MM.1S (cell line): ENCODE results near the gene SLC25A22.

ENCODE experiments used
- DNase-seq: peaks from one replicate; pipeline ENCODE4 v3.0.0-alpha.2; 2015
- H2AFZ ChIP-seq: fragments of 300-600 bp; sonication (generic); 2 replicates; pipeline ENCODE4 v1.6.0; 2016; ENCODE audit warnings: antibody characterized with exemption, low read length
- H3F3A ChIP-seq: fragments of 300-600 bp; sonication (generic); 2 replicates; pipeline ENCODE4 v1.6.1; 2016; ENCODE audit warnings: mild to moderate bottlenecking, antibody characterized with exemption, low read length, moderate library complexity, mixed read lengths; ENCODE audit not compliant: insufficient read depth
- H3K27ac ChIP-seq: fragments of 300-600 bp; sonication (generic); 2 replicates; pipeline ENCODE4 v1.5.1; 2016; ENCODE audit warnings: mild to moderate bottlenecking, low read length
- H3K27me3 ChIP-seq: fragments of 300-600 bp; sonication (generic); replicated peaks from 2 replicates; pipeline ENCODE4 v1.6.0; 2016; ENCODE audit warnings: low read length; ENCODE audit not compliant: insufficient read depth
- H3K36me3 ChIP-seq: fragments of 300-600 bp; sonication (generic); replicated peaks from 2 replicates; pipeline ENCODE4 v1.6.1; 2016; ENCODE audit warnings: mild to moderate bottlenecking, low read length, mixed read lengths; ENCODE audit not compliant: insufficient read depth
- H3K4me1 ChIP-seq: fragments of 300-600 bp; sonication (generic); 2 replicates; pipeline ENCODE4 v1.6.1; 2016; ENCODE audit warnings: low read length, mixed read lengths
- H3K4me2 ChIP-seq: fragments of 300-600 bp; sonication (generic); 2 replicates; pipeline ENCODE4 v1.6.0; 2016; ENCODE audit warnings: low read depth, low read length
- H3K4me3 ChIP-seq: fragments of 300-600 bp; sonication (generic); 2 replicates; pipeline ENCODE4 v1.5.1; 2016; ENCODE audit warnings: low read length, mixed read lengths
- H3K79me2 ChIP-seq: fragments of 300-600 bp; sonication (generic); 2 replicates; pipeline ENCODE4 v1.6.1; 2016; ENCODE audit warnings: mixed run types, low read length, mixed read lengths
- H3K9ac ChIP-seq: fragments of 300-600 bp; sonication (generic); 2 replicates; pipeline ENCODE4 v1.6.1; 2016; ENCODE audit warnings: low read length, mixed read lengths
- H3K9me2 ChIP-seq: fragments of 300-600 bp; sonication (generic); replicated peaks from 2 replicates; pipeline ENCODE4 v1.6.1; 2016; ENCODE audit warnings: mild to moderate bottlenecking, low read length, mixed read lengths; ENCODE audit not compliant: insufficient read depth
- H3K9me3 ChIP-seq: fragments of 300-600 bp; sonication (generic); replicated peaks from 2 replicates; pipeline ENCODE4 v1.6.1; 2016; ENCODE audit warnings: mild to moderate bottlenecking, low read length, mixed read lengths; ENCODE audit not compliant: insufficient read depth
- H4K20me1 ChIP-seq: fragments of 300-600 bp; sonication (generic); 2 replicates; pipeline ENCODE4 v1.6.1; 2016; ENCODE audit warnings: mild to moderate bottlenecking, low read length, moderate library complexity, mixed read lengths; ENCODE audit not compliant: insufficient read depth
- CTCF ChIP-seq: fragments of 300-600 bp; sonication (generic); IDR thresholded peaks from 2 replicates; pipeline ENCODE4 v1.5.1; 2016; ENCODE audit warnings: antibody characterized with exemption, low read length, mixed read lengths
- EZH2 ChIP-seq: fragments of 300-600 bp; sonication (generic); optimal IDR thresholded peaks from 2 replicates; pipeline ENCODE3; 2017; ENCODE audit warnings: low read depth, mild to moderate bottlenecking, antibody characterized with exemption, low read length, mixed read lengths
- EZH2phosphoT487 ChIP-seq: fragments of 300-600 bp; sonication (generic); IDR thresholded peaks from 2 replicates; pipeline ENCODE4 v1.6.1; 2018; ENCODE audit warnings: antibody characterized with exemption, low read length

SLC25A22 gene

GRCh38 chr11:773830-774229, 24.3 kb downstream of the SLC25A22 start:
- no peak for DNase-seq
- H3K4me2 ChIP-seq: no peak overlapping the region
- H3K27me3 ChIP-seq: no peaks in the 10 kb centered on the region
- peaks cover 3% of the 10 kb centered on the region; the same call in 1 of the 2 replicates for H3K4me1 ChIP-seq
- no peak overlapping the region for H3K27ac ChIP-seq
- no peaks in the 10 kb centered on the region; the same call in 1 of the 2 replicates for H4K20me1 ChIP-seq
- H3K36me3 ChIP-seq: peaks cover 9% of the 10 kb centered on the region
- TF ChIP-seq CTCF (no peak), EZH2 (no peak), EZH2phosphoT487 (no peak)
- no peak overlapping the region for H3K4me3 ChIP-seq
- H3K79me2 ChIP-seq: peaks cover 73% of the 10 kb centered on the region
- no peaks in the 10 kb centered on the region for H3K9me2 ChIP-seq
- no peaks in the 10 kb centered on the region for H3F3A ChIP-seq
- H2AFZ ChIP-seq: no peak overlapping the region
- no peaks in the 10 kb centered on the region for H3K9me3 ChIP-seq
- H3K9ac ChIP-seq: no peak overlapping the region

GRCh38 chr11:773425-773824, 24.7 kb downstream of the SLC25A22 start:
- Histone ChIP-seq H4K20me1 (no peaks in the 10 kb centered on the region; the same call in 1 of the 2 replicates), H3F3A (no peaks in the 10 kb centered on the region), H3K36me3 (peaks cover 9% of the 10 kb centered on the region), H3K9me2 (no peaks in the 10 kb centered on the region), H3K4me1 (peaks cover 3% of the 10 kb centered on the region; the same call in 1 of the 2 replicates), H3K79me2 (peaks cover 70% of the 10 kb centered on the region), H2AFZ (no peak overlapping the region), H3K27me3 (no peaks in the 10 kb centered on the region), H3K9ac (no peak overlapping the region), H3K27ac (no peak overlapping the region), H3K9me3 (no peaks in the 10 kb centered on the region), H3K4me2 (no peak overlapping the region), H3K4me3 (no peak overlapping the region)
- TF ChIP-seq EZH2phosphoT487 (no peak), CTCF (no peak), EZH2 (no peak)
- peak; percentile 5 for DNase-seq

- Histone ChIP-seq H3K9ac (no peak overlapping the region), H3F3A (no peaks in the 10 kb centered on the region), H3K27me3 (no peaks in the 10 kb centered on the region), H3K79me2 (peaks cover 63% of the 10 kb centered on the region), H3K4me1 (no peaks in the 10 kb centered on the region), H3K9me3 (no peaks in the 10 kb centered on the region), H4K20me1 (no peaks in the 10 kb centered on the region; the same call in 1 of the 2 replicates), H3K36me3 (peaks cover 9% of the 10 kb centered on the region), H3K9me2 (no peaks in the 10 kb centered on the region), H3K4me2 (no peak overlapping the region), H2AFZ (no peak overlapping the region), H3K4me3 (no peak overlapping the region), H3K27ac (no peak overlapping the region)
- no peak for TF ChIP-seq EZH2
- TF ChIP-seq EZH2phosphoT487: no peak
- TF ChIP-seq CTCF: no peak
- no peak for DNase-seq
Observed at GRCh38 chr11:772429-773390, 25.4 kb downstream of the SLC25A22 start.
